K562 (cell line): ENCODE results near the gene FASTK. TPM values are rescaled to one million over a fixed set of nuclear protein-coding genes. Genes with fewer than 3 reads are reported as not detected.
A peak's percentile ranks its signal among the peaks of the same experiment; 100 is the strongest.

Source experiments
- KAT8 ChIP-seq: fragments of 450-650 bp; IDR thresholded peaks from 2 replicates; pipeline ENCODE4 v1.6.1; 2016; ENCODE audit warnings: low read depth, mild to moderate bottlenecking
- NCOA1 ChIP-seq: fragments of 450-650 bp; IDR thresholded peaks from 2 replicates; pipeline ENCODE4 v1.6.1; 2016; ENCODE audit warnings: low read depth
- NFYB ChIP-seq: IDR thresholded peaks from 2 replicates; pipeline ENCODE4 v1.6.1; 2011; ENCODE audit warnings: mild to moderate bottlenecking, moderate library complexity; ENCODE audit not compliant: insufficient read length; ENCODE audit errors: extremely low read depth
- PHF20 ChIP-seq: fragments of 450-650 bp; IDR thresholded peaks from 2 replicates; pipeline ENCODE4 v1.6.1; 2018; ENCODE audit not compliant: partially characterized antibody
- PURB ChIP-seq: sonication (generic); formaldehyde crosslinking; IDR thresholded peaks from 2 replicates; pipeline ENCODE4 v1.9.0; 2021; ENCODE audit warnings: low read depth, mild to moderate bottlenecking, missing genetic modification reagents
- STAT5A ChIP-seq: IDR thresholded peaks from 2 replicates; pipeline ENCODE4 v1.6.1; 2012; ENCODE audit warnings: low read length, inconsistent platforms, borderline replicate concordance
- ZNF12 ChIP-seq: sonication (generic); formaldehyde crosslinking; IDR thresholded peaks from 2 replicates; pipeline ENCODE4 v1.4.0; 2020; ENCODE audit warnings: mild to moderate bottlenecking, missing genetic modification reagents
- ZNF133 ChIP-seq: fragments of 250-450 bp; sonication (Bioruptor Pico); IDR thresholded peaks from 2 replicates; pipeline ENCODE4 v1.4.0; 2020; ENCODE audit warnings: mild to moderate bottlenecking
- ZNF184 ChIP-seq: sonication (generic); formaldehyde crosslinking; IDR thresholded peaks from 2 replicates; pipeline ENCODE4 v1.5.0; 2020; ENCODE audit warnings: missing genetic modification reagents
- polyA plus RNA-seq, 8 experiments: library from polyadenylated mRNA; depleted of rRNA in 4 of 8; stranded (reverse) in 5 of 8; unstranded in 3 of 8; fragments of >200 nt; fragmentation: Nextera tagmentation in 2 of 8; fragmentation: Illumina TruSeq in 1 of 8; extraction: Ambion mirVana in 2 of 8; extraction: Trizol in 1 of 8; gene quantifications; 2 replicates each; pipeline versions ENCODE4 v1.2.1 to v1.2.3, GENCODE V29; 2011 to 2014; ENCODE audit warnings: inconsistent platforms in 1 of 8, missing spikeins in 1 of 8
- total RNA-seq, 7 experiments: library from RNA; depleted of rRNA in 6 of 7; stranded (reverse); fragments of >200 nt in 6 of 7; fragmentation: Illumina TruSeq in 2 of 7; extraction: Trizol in 2 of 7; gene quantifications; 2 replicates each; pipeline versions ENCODE4 v1.2.1 to v1.2.3, GENCODE V29; 2011 to 2021; ENCODE audit warnings: low replicate concordance in 1 of 7
- TF ChIP-seq, protein P1 (sequence below): fragments of 450-650 bp; IDR thresholded peaks from one replicate; pipeline ENCODE4 v1.6.1; 2018; ENCODE audit warnings: mild to moderate bottlenecking, moderate library complexity; ENCODE audit not compliant: partially characterized antibody
- TF ChIP-seq, protein P2 (sequence below): sonication (generic); formaldehyde crosslinking; IDR thresholded peaks from 2 replicates; pipeline ENCODE4 v1.8.0; 2023; ENCODE audit warnings: missing genetic modification reagents, mild to moderate bottlenecking, borderline replicate concordance
- TF ChIP-seq, protein P3 (sequence below): sonication (generic); formaldehyde crosslinking; IDR thresholded peaks from 2 replicates; pipeline ENCODE4 v1.8.1; 2023; ENCODE audit warnings: mild to moderate bottlenecking, missing genetic modification reagents
- TF ChIP-seq, protein P4 (sequence below): fragments of 450-650 bp; formaldehyde crosslinking; IDR thresholded peaks from 2 replicates; pipeline ENCODE4 v1.4.0; 2022; ENCODE audit warnings: missing genetic modification characterization
- TF ChIP-seq, protein P5 (sequence below): fragments of 250-450 bp; sonication (Bioruptor Pico); IDR thresholded peaks from 2 replicates; pipeline ENCODE4 v1.4.0; 2020; ENCODE audit warnings: mild to moderate bottlenecking, moderate library complexity, borderline replicate concordance

FASTK gene
- total and polyA plus RNA-seq, 9 of the 15 experiments (the other 6 are each of a cell fraction or from before 2014, with no cell fraction given), result 0.51 to 150 (median 48.2) TPM

DNA sequence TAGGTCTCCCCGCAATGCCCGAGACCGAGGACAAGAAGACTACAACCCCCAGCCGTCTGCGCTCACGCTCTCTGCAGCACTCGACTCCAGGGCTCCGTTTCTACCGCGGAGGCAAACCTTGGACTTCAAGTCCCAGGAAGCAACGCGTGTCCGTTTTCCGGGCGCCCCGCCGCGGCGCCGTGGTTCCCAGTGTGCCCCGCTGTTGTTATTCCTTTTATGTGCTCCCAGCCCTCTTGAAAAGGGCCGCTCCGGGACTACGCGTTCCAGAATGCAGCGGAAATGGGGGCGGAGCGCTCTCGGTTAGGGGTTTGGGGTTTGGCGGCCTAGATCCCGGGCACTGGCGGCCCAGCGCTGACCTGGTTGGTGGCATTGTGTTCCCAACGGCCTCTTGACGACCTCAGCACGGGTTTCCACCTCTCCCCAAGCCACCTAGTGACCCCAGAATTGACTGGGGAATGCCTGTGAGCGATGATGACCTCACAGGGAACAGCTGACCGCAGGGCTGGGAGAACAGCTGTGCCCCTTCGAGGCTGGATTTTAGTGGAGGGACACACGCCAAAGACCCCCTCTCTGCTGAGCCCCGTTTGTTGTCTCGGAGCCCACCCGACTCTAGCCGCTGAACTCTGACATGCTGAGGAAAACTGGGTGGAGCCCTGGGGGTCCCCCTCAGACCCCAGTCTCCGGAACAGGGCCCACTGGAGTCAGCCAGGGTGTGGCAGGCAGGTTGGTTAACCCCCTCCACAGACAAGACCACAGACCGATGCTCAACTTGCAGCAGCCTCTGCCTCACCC is 22.4 kb downstream of the FASTK start (continued):
- TF ChIP-seq, protein P1, sequence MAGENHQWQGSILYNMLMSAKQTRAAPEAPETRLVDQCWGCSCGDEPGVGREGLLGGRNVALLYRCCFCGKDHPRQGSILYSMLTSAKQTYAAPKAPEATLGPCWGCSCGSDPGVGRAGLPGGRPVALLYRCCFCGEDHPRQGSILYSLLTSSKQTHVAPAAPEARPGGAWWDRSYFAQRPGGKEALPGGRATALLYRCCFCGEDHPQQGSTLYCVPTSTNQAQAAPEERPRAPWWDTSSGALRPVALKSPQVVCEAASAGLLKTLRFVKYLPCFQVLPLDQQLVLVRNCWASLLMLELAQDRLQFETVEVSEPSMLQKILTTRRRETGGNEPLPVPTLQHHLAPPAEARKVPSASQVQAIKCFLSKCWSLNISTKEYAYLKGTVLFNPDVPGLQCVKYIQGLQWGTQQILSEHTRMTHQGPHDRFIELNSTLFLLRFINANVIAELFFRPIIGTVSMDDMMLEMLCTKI, result no peak
- TF ChIP-seq ZNF12 (CRISPR knock-in tag), result no peak
- TF ChIP-seq ZNF184 (CRISPR knock-in tag), result no peak
- TF ChIP-seq, protein P2, sequence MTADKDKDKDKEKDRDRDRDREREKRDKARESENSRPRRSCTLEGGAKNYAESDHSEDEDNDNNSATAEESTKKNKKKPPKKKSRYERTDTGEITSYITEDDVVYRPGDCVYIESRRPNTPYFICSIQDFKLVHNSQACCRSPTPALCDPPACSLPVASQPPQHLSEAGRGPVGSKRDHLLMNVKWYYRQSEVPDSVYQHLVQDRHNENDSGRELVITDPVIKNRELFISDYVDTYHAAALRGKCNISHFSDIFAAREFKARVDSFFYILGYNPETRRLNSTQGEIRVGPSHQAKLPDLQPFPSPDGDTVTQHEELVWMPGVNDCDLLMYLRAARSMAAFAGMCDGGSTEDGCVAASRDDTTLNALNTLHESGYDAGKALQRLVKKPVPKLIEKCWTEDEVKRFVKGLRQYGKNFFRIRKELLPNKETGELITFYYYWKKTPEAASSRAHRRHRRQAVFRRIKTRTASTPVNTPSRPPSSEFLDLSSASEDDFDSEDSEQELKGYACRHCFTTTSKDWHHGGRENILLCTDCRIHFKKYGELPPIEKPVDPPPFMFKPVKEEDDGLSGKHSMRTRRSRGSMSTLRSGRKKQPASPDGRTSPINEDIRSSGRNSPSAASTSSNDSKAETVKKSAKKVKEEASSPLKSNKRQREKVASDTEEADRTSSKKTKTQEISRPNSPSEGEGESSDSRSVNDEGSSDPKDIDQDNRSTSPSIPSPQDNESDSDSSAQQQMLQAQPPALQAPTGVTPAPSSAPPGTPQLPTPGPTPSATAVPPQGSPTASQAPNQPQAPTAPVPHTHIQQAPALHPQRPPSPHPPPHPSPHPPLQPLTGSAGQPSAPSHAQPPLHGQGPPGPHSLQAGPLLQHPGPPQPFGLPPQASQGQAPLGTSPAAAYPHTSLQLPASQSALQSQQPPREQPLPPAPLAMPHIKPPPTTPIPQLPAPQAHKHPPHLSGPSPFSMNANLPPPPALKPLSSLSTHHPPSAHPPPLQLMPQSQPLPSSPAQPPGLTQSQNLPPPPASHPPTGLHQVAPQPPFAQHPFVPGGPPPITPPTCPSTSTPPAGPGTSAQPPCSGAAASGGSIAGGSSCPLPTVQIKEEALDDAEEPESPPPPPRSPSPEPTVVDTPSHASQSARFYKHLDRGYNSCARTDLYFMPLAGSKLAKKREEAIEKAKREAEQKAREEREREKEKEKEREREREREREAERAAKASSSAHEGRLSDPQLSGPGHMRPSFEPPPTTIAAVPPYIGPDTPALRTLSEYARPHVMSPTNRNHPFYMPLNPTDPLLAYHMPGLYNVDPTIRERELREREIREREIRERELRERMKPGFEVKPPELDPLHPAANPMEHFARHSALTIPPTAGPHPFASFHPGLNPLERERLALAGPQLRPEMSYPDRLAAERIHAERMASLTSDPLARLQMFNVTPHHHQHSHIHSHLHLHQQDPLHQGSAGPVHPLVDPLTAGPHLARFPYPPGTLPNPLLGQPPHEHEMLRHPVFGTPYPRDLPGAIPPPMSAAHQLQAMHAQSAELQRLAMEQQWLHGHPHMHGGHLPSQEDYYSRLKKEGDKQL, result no peak
- no peak for TF ChIP-seq PURB
- no peak for TF ChIP-seq PHF20
- TF ChIP-seq KAT8, result no peak
- TF ChIP-seq, protein P3, sequence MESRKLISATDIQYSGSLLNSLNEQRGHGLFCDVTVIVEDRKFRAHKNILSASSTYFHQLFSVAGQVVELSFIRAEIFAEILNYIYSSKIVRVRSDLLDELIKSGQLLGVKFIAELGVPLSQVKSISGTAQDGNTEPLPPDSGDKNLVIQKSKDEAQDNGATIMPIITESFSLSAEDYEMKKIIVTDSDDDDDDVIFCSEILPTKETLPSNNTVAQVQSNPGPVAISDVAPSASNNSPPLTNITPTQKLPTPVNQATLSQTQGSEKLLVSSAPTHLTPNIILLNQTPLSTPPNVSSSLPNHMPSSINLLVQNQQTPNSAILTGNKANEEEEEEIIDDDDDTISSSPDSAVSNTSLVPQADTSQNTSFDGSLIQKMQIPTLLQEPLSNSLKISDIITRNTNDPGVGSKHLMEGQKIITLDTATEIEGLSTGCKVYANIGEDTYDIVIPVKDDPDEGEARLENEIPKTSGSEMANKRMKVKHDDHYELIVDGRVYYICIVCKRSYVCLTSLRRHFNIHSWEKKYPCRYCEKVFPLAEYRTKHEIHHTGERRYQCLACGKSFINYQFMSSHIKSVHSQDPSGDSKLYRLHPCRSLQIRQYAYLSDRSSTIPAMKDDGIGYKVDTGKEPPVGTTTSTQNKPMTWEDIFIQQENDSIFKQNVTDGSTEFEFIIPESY (CRISPR knock-in tag), result no peak
- TF ChIP-seq, protein P4, sequence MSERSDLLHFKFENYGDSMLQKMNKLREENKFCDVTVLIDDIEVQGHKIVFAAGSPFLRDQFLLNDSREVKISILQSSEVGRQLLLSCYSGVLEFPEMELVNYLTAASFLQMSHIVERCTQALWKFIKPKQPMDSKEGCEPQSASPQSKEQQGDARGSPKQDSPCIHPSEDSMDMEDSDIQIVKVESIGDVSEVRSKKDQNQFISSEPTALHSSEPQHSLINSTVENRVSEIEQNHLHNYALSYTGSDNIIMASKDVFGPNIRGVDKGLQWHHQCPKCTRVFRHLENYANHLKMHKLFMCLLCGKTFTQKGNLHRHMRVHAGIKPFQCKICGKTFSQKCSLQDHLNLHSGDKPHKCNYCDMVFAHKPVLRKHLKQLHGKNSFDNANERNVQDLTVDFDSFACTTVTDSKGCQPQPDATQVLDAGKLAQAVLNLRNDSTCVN, result peak; percentile 5; the same call in 1 of the 2 replicates
- TF ChIP-seq, protein P5, sequence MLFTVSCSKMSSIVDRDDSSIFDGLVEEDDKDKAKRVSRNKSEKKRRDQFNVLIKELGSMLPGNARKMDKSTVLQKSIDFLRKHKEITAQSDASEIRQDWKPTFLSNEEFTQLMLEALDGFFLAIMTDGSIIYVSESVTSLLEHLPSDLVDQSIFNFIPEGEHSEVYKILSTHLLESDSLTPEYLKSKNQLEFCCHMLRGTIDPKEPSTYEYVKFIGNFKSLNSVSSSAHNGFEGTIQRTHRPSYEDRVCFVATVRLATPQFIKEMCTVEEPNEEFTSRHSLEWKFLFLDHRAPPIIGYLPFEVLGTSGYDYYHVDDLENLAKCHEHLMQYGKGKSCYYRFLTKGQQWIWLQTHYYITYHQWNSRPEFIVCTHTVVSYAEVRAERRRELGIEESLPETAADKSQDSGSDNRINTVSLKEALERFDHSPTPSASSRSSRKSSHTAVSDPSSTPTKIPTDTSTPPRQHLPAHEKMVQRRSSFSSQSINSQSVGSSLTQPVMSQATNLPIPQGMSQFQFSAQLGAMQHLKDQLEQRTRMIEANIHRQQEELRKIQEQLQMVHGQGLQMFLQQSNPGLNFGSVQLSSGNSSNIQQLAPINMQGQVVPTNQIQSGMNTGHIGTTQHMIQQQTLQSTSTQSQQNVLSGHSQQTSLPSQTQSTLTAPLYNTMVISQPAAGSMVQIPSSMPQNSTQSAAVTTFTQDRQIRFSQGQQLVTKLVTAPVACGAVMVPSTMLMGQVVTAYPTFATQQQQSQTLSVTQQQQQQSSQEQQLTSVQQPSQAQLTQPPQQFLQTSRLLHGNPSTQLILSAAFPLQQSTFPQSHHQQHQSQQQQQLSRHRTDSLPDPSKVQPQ, result no peak
- TF ChIP-seq STAT5A, result no peak
- no peak for TF ChIP-seq NFYB
- no peak for TF ChIP-seq ZNF133 (CRISPR knock-in tag)
- 0 out of 2 replicates have a peak, but pooled peaks have one; percentile 24 for TF ChIP-seq NCOA1
